GM18505 (cell line): Measurements from ENCODE around the gene ASPHD1.

Source experiments
- ATAC-seq: cut with Tn5 transposase; IDR thresholded peaks from one replicate; pipeline ENCODE4 v1.9.1; 2021; ENCODE audit not compliant: unreplicated experiment
- POLR2A ChIP-seq: IDR thresholded peaks from 4 replicates; pipeline ENCODE4 v1.6.1; 2011; ENCODE audit warnings: borderline replicate concordance; ENCODE audit not compliant: insufficient read depth, insufficient read length; ENCODE audit errors: extremely low read depth

Gene ASPHD1

DNA sequence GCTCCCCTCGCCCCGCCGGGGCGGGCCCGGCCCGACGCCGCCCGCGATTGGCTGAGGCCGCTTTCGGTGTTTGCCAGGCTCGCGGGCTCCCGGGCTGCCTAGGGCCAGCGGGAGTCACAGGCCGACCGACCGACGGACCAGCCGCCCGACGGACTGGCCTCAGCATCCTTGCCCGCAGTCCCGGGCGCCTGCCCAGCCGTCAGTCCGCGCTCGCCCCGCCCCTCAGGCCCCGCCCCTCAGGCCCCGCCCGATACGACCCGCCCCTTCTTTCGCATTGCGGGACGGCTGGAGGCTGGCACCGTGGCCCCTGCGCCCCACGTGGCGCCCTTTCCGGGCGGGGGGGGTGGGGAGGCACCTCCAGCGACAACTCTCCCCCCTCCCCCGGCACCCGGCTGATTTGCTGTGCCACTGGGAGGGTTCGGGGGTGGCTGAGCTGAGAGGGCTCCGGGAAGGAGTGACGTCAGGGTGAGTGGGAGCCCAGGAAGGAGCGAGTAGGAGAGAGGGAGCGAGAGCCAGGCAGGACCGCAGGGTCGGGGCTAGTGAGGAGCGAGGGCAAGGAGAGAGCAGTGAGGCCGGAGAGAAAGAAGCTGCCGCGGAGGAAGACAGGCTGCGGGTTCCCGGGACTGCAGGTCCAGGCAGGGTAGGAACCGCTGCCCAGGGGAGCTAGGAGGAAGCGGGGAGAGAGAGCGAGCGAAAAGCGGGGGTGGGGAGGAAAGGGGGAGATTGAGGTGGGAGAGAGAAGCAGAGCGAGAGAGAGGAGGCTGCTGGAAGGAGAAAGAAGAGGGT is at the start of gene ASPHD1:
ASPHD1 (plus strand) TSS at position 387 of the 786 bp plus-strand sequence. CDS start 484 bp downstream, outside the sequence.
- peak; percentile 62 for ATAC-seq
- no peak for TF ChIP-seq POLR2A

GRCh38 chr16:29850998-29851397 is 49.3 kb upstream of the ASPHD1 start:
- ATAC-seq: no peak
- no peak for TF ChIP-seq POLR2A

GRCh38 chr16:29852654-29853053 is 47.6 kb upstream of the ASPHD1 start:
- ATAC-seq: no peak
- no peak for TF ChIP-seq POLR2A

- no peak for TF ChIP-seq POLR2A
- ATAC-seq: no peak
These were observed 45.7 kb upstream of the ASPHD1 start for GRCh38 chr16:29854520-29855100.

DNA sequence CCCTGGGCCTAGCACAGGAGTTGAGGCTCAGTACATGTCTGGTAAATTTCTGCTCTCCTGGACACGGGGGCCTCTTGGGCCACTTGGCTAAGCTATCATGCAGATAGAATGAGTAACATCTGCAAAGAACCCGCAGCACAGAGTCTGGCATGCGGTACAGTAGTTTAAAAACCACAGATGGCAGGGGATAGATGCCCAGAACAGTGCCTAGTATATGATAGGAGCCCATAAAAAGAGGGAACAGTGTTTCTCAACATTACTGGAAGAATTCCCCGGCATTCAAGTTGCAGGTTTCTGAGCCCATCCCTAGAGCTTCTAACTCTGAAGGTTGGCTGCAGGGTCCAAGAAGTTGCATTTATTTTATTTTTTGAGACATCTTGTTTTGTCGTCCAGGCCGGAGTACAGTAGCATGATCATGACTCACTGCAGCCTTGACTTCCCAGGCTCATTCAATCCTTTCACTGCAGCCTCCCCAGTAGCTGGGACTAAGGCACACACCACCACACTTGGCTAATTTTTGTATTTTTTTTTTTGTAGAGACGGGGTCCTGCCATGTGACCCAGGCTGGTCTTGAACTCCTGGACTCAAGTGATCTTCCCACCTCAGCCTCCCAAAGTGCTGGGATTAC is 43.0 kb upstream of the ASPHD1 start:
- ATAC-seq: no peak

GRCh38 chr16:29858149-29858849 is 42.0 kb upstream of the ASPHD1 start:
- TF ChIP-seq POLR2A: no peak
- no peak for ATAC-seq

More for the DNA sequence above, 43.0 kb upstream of the ASPHD1 start:
- no peak for TF ChIP-seq POLR2A

DNA sequence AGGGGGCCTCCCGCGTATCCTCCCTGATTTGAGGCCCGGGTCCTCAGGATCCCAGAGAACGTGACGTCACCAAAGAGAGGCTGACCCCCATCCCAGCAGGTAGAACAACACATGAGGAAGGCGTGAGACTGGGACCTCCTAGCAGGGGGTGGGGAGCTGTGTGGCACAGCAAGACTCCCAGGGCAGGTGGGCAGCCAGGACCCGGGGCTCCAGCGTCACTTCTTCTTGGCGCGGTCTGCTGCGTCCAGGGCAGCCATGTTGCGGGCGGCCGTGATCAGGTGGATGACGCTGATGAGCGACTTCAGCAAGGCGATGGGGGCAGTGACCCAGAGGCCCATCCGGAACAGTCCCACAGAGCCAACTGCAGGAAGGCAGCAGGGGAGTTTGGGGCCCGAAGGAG is 41.3 kb upstream of the ASPHD1 start:
- ATAC-seq: no peak
- no peak for TF ChIP-seq POLR2A

GRCh38 chr16:29860218-29860617 is 40.1 kb upstream of the ASPHD1 start:
- no peak for ATAC-seq
- no peak for TF ChIP-seq POLR2A

- TF ChIP-seq POLR2A: no peak
- no peak for ATAC-seq
These were observed 37.9 kb upstream of the ASPHD1 start for GRCh38 chr16:29862383-29862883.

GRCh38 chr16:29862884-29863668 is 37.2 kb upstream of the ASPHD1 start, which contains the start of gene CDIPT:
Gene CDIPT (minus strand): TSS chr16:29863226. CDS start chr16:29862857, 369 bp downstream.
- peak; percentile 88 for ATAC-seq
- TF ChIP-seq POLR2A: peak; percentile 57

DNA sequence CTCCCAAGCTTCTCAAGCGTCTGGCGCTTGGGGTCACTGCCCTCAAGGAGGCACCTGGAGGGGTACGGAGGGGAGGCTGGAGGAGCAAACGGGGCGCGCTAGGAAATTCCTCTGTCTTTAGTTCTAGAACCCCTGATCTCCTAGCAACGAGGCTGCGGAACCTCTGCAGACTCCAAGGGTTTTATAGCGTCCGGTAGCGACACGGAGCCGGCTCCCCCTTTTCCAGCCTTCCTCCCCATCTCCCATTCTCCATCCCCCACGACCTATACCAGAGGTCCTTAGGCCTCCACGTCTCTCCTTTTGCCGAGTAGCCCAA is 36.7 kb upstream of the ASPHD1 start:
- TF ChIP-seq POLR2A: no peak
- no peak for ATAC-seq

DNA sequence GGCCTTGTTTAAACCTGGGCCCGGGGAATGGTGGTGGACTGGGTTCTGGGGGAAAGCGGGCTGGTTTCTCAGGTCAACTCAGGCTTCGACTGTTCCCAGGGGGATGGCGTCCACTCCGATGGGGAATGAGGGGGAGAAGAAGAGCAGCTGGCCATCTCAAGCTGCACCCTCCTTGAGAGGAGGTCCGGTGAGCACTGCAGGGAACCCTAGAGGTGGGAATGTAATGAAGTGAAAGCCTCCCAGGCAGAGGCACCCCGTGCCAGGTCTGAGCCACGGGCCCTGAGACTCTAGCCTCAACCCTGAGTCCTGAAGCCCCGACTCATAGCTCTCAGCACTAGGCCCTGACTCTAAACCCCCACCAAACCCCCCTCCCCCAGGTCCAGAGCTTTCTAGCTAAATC is 36.1 kb upstream of the ASPHD1 start:
- ATAC-seq: no peak
- no peak for TF ChIP-seq POLR2A
